GM12891 (cell line): ENCODE results near the gene RNF141.

ENCODE experiments used
- POLR2A ChIP-seq: IDR thresholded peaks from 2 replicates; pipeline ENCODE4 v1.6.1; 2011; ENCODE audit warnings: low read depth, low read length, control low read depth
- POLR2AphosphoS5 ChIP-seq: IDR thresholded peaks from 2 replicates; pipeline ENCODE4 v1.6.1; 2011; ENCODE audit warnings: low read depth, low read length, control low read depth
- POU2F2 ChIP-seq: IDR thresholded peaks from 2 replicates; pipeline ENCODE4 v1.6.1; 2011; ENCODE audit warnings: low read depth, mild to moderate bottlenecking, control low read depth, low read length, moderate library complexity
- SPI1 ChIP-seq: IDR thresholded peaks from 2 replicates; pipeline ENCODE4 v1.6.1; 2011; ENCODE audit warnings: low read depth, low read length, control low read depth
- TAF1 ChIP-seq: IDR thresholded peaks from 2 replicates; pipeline ENCODE4 v1.6.1; 2011; ENCODE audit warnings: low read depth, low read length, control low read depth

- TF ChIP-seq POLR2AphosphoS5, result no peak
- TF ChIP-seq POLR2A, result no peak
- TF ChIP-seq TAF1, result no peak
- 0 out of 2 replicates have a peak, but pooled peaks have one; percentile 36 for TF ChIP-seq SPI1
- no peak for TF ChIP-seq POU2F2
Measured at GRCh38 chr11:10565493-10565892, 24.5 kb upstream of the RNF141 start.
